CD4-positive, alpha-beta T cell treated with Interleukin-15 for 4 hours (primary cell): ENCODE results near the gene ANKRD49.

Source experiments
- DNase-seq: peaks from one replicate; pipeline ENCODE4 v3.0.0-alpha.2; 2020; ENCODE audit warnings: low spot score

ANKRD49 gene

GRCh38 chr11:94507485-94507884 is 13.7 kb downstream of the ANKRD49 start:
- DNase-seq, result no peak

- peak; percentile 53 for DNase-seq
Observed at GRCh38 chr11:94511932-94512781, 18.4 kb downstream of the ANKRD49 start, which contains the start of gene C11orf97. Gene C11orf97 (plus strand): TSS chr11:94512461. CDS start chr11:94512529, 68 bp downstream.

GRCh38 chr11:94513091-94513490 is 19.3 kb downstream of the ANKRD49 start:
- DNase-seq, result no peak

GRCh38 chr11:94515398-94515797 is 21.6 kb downstream of the ANKRD49 start:
- no peak for DNase-seq

- no peak for DNase-seq
Observed at GRCh38 chr11:94516725-94517124, 22.9 kb downstream of the ANKRD49 start.

- DNase-seq, result no peak
Observed at GRCh38 chr11:94518300-94518699, 24.5 kb downstream of the ANKRD49 start.

- DNase-seq, result peak; percentile 46
Observed at GRCh38 chr11:94519478-94520084, 25.8 kb downstream of the ANKRD49 start.

GRCh38 chr11:94521684-94522083 is 27.9 kb downstream of the ANKRD49 start:
- DNase-seq, result no peak

- no peak for DNase-seq
Observed at GRCh38 chr11:94524341-94524740, 30.6 kb downstream of the ANKRD49 start.

GRCh38 chr11:94525546-94526324 is 32.0 kb downstream of the ANKRD49 start:
- no peak for DNase-seq

- no peak for DNase-seq
Observed at GRCh38 chr11:94526645-94527438, 33.1 kb downstream of the ANKRD49 start.

- no peak for DNase-seq
Observed at GRCh38 chr11:94528551-94528950, 34.8 kb downstream of the ANKRD49 start.

GRCh38 chr11:94532211-94532610 is 38.4 kb downstream of the ANKRD49 start:
- DNase-seq, result no peak

- no peak for DNase-seq
Observed at GRCh38 chr11:94533206-94533605, 39.4 kb downstream of the ANKRD49 start.

GRCh38 chr11:94533696-94534630 is 40.2 kb downstream of the ANKRD49 start:
- DNase-seq, result no peak

GRCh38 chr11:94536386-94536785 is 42.6 kb downstream of the ANKRD49 start:
- no peak for DNase-seq

GRCh38 chr11:94537031-94537600 is 43.3 kb downstream of the ANKRD49 start:
- DNase-seq, result no peak

GRCh38 chr11:94539420-94539819 is 45.6 kb downstream of the ANKRD49 start:
- DNase-seq, result no peak

- DNase-seq, result peak; percentile 68
Observed at GRCh38 chr11:94543695-94544645, 50.2 kb downstream of the ANKRD49 start, which contains the start of gene FUT4. Gene FUT4 (plus strand): TSS chr11:94543921. CDS start chr11:94544134, 213 bp downstream.
